Neural cell (in vitro differentiated cells): Measurements from ENCODE around the gene VWA3B. TPM values are rescaled to one million over a fixed set of nuclear protein-coding genes. Genes with fewer than 3 reads are reported as not detected.

Experiments used
- H2AFZ ChIP-seq: fragments of 200-600, 300-800 bp; sonication (generic), shearing (Covaris generic); 2 replicates; pipeline ENCODE4 v1.6.0; 2014; ENCODE audit warnings: low read depth, mild to moderate bottlenecking, antibody characterized with exemption, low read length, moderate library complexity
- H3F3A ChIP-seq: fragments of 200-600 bp; shearing (Covaris generic); 2 replicates; pipeline ENCODE4 v1.6.1; 2016; ENCODE audit warnings: mild to moderate bottlenecking, moderate library complexity, mixed read lengths, antibody characterized with exemption, low read length; ENCODE audit not compliant: insufficient read depth, poor library complexity, severe bottlenecking
- H3K27ac ChIP-seq: fragments of 200-600, 300-800 bp; sonication (generic), shearing (Covaris generic); 2 replicates; pipeline ENCODE4 v1.5.1; 2014; ENCODE audit warnings: mild to moderate bottlenecking, low read length, moderate library complexity
- H3K27me3 ChIP-seq: fragments of 300-800, 200-600 bp; sonication (generic), shearing (Covaris generic); 2 replicates; pipeline ENCODE4 v1.6.0; 2014; ENCODE audit warnings: mild to moderate bottlenecking, low read depth, low read length, moderate library complexity; ENCODE audit not compliant: insufficient read depth
- H3K36me3 ChIP-seq: fragments of 300-800, 200-600 bp; sonication (generic), shearing (Covaris generic); 2 replicates; pipeline ENCODE4 v1.5.1; 2014; ENCODE audit warnings: mild to moderate bottlenecking, antibody characterized with exemption, low read length, moderate library complexity; ENCODE audit not compliant: insufficient read depth
- H3K4me2 ChIP-seq: fragments of 300-800, 200-600 bp; sonication (generic), shearing (Covaris generic); 2 replicates; pipeline ENCODE4 v1.6.0; 2014; ENCODE audit warnings: mild to moderate bottlenecking, low read length
- H3K4me3 ChIP-seq: fragments of 300-800, 200-600 bp; sonication (generic), shearing (Covaris generic); 2 replicates; pipeline ENCODE4 v1.5.1; 2014; ENCODE audit warnings: mild to moderate bottlenecking, low read length, moderate library complexity
- H3K79me2 ChIP-seq: fragments of 200-600 bp; shearing (Covaris generic); replicated peaks from 2 replicates; pipeline ENCODE4 v1.6.0; 2014; ENCODE audit warnings: mild to moderate bottlenecking, low read length, moderate library complexity; ENCODE audit not compliant: insufficient read depth
- H3K9ac ChIP-seq: fragments of 300-800, 200-600 bp; sonication (generic), shearing (Covaris generic); 2 replicates; pipeline ENCODE4 v1.6.1; 2016; ENCODE audit warnings: mild to moderate bottlenecking, low read length, mixed read lengths
- H3K9me2 ChIP-seq: fragments of 200-600 bp; shearing (Covaris generic); 2 replicates; pipeline ENCODE4 v1.6.1; 2016; ENCODE audit warnings: mild to moderate bottlenecking, low read length, mixed read lengths; ENCODE audit not compliant: insufficient read depth
- H3K9me3 ChIP-seq: fragments of 200-600, 300-800 bp; sonication (generic), shearing (Covaris generic); 2 replicates; pipeline ENCODE4 v1.6.1; 2016; ENCODE audit warnings: mild to moderate bottlenecking, mixed run types, low read length, moderate library complexity, mixed read lengths
- H4K20me1 ChIP-seq: fragments of 200-600 bp; shearing (Covaris generic); 2 replicates; pipeline ENCODE4 v1.6.1; 2016; ENCODE audit warnings: mild to moderate bottlenecking, mixed run types; ENCODE audit not compliant: insufficient read depth
- CTCF ChIP-seq: fragments of 450-650 bp; IDR thresholded peaks from 2 replicates; pipeline ENCODE4 v1.5.1; 2014; ENCODE audit warnings: antibody characterized with exemption, mild to moderate bottlenecking, moderate library complexity; ENCODE audit not compliant: poor library complexity, severe bottlenecking
- EP300 ChIP-seq: fragments of 450-650 bp; conservative IDR thresholded peaks from 2 replicates; pipeline ENCODE4 v1.6.1; 2014; ENCODE audit warnings: antibody characterized with exemption, mild to moderate bottlenecking, moderate library complexity; ENCODE audit not compliant: poor library complexity, severe bottlenecking
- EZH2 ChIP-seq: fragments of 200-600, 300-800 bp; shearing (Covaris generic), sonication (generic); IDR thresholded peaks from 2 replicates; pipeline ENCODE4 v1.6.1; 2014; ENCODE audit warnings: antibody characterized with exemption, low read length, borderline replicate concordance, mild to moderate bottlenecking; ENCODE audit not compliant: insufficient read depth, poor library complexity, severe bottlenecking
- MXI1 ChIP-seq: fragments of 450-650 bp; conservative IDR thresholded peaks from 2 replicates; pipeline ENCODE4 v1.6.1; 2014; ENCODE audit warnings: antibody characterized with exemption, mild to moderate bottlenecking; ENCODE audit not compliant: poor library complexity, severe bottlenecking
- POLR2AphosphoS5 ChIP-seq: IDR thresholded peaks from 2 replicates; pipeline ENCODE4 v1.6.1; 2012
- RAD21 ChIP-seq: fragments of 450-650 bp; conservative IDR thresholded peaks from 2 replicates; pipeline ENCODE4 v1.6.1; 2014; ENCODE audit warnings: antibody characterized with exemption, mild to moderate bottlenecking, moderate library complexity
- REST ChIP-seq: IDR thresholded peaks from 2 replicates; pipeline ENCODE4 v1.6.1; 2012; ENCODE audit warnings: borderline replicate concordance
- SMC3 ChIP-seq: fragments of 450-650 bp; conservative IDR thresholded peaks from 2 replicates; pipeline ENCODE4 v1.6.1; 2014; ENCODE audit warnings: antibody characterized with exemption, mild to moderate bottlenecking, moderate library complexity; ENCODE audit not compliant: poor library complexity
- TAF1 ChIP-seq: IDR thresholded peaks from 2 replicates; pipeline ENCODE4 v1.6.1; 2012; ENCODE audit warnings: low read depth
- polyA plus RNA-seq: library from polyadenylated mRNA; depleted of rRNA; stranded (reverse); fragments of >200 nt; gene quantifications from 2 replicates; pipeline ENCODE4 v1.2.3, GENCODE V29; 2014

VWA3B gene
- polyA plus RNA-seq, 1 donor from 2014 or later: not detected

- H3K9me3 ChIP-seq: no peaks in the 10 kb centered on the region
- H3K79me2 ChIP-seq: no peaks in the 10 kb centered on the region
- peak overlapping the region; percentile 20 for H3K9ac ChIP-seq
- peaks cover 2% of the 10 kb centered on the region for H3F3A ChIP-seq
- H3K27me3 ChIP-seq: no peaks in the 10 kb centered on the region
- H3K9me2 ChIP-seq: no peaks in the 10 kb centered on the region
- TF ChIP-seq POLR2AphosphoS5: peak; percentile 21
- TF ChIP-seq CTCF: no peak
- TF ChIP-seq EP300: no peak
- peak overlapping the region; percentile 39 for H3K4me3 ChIP-seq
- no peaks in the 10 kb centered on the region for H4K20me1 ChIP-seq
- H3K4me2 ChIP-seq: peak overlapping the region; percentile 21
- H3K27ac ChIP-seq: peak overlapping the region; percentile 63
- no peak overlapping the region for H2AFZ ChIP-seq
- no peaks in the 10 kb centered on the region for H3K36me3 ChIP-seq
These were observed 247.6 kb downstream of the VWA3B start for GRCh38 chr2:98334439-98335078.

GRCh38 chr2:98335271-98335670 is 248.3 kb downstream of the VWA3B start:
- Histone ChIP-seq H3K9me2 (no peaks in the 10 kb centered on the region), H3F3A (peaks cover 2% of the 10 kb centered on the region), H3K27me3 (no peaks in the 10 kb centered on the region), H3K27ac (no peak overlapping the region), H2AFZ (no peak overlapping the region), H3K4me2 (no peak overlapping the region), H3K9ac (no peak overlapping the region), H3K36me3 (no peaks in the 10 kb centered on the region), H4K20me1 (no peaks in the 10 kb centered on the region), H3K4me3 (no peak overlapping the region), H3K79me2 (no peaks in the 10 kb centered on the region), H3K9me3 (no peaks in the 10 kb centered on the region)
- no peak for TF ChIP-seq REST
- TF ChIP-seq SMC3: no peak
- no peak for TF ChIP-seq EP300
- no peak for TF ChIP-seq CTCF
- no peak for TF ChIP-seq TAF1
- TF ChIP-seq MXI1: no peak
- no peak for TF ChIP-seq EZH2
- TF ChIP-seq RAD21: no peak
- TF ChIP-seq POLR2AphosphoS5: no peak
